HUDEP-2 (cell line): ENCODE data around the gene INPP5A.
"Not testable (repeated sequence)": the region's sequence is repeated elsewhere in the genome, so short reads cannot be mapped to it uniquely, and the experiment has no call there.

ENCODE experiments used
- DNase-seq, 76 experiments: peaks; one replicate each; lab custom pipeline; 2025; ENCODE audit not compliant: unreplicated experiment in 76 of 76; lab: John Stamatoyannopoulos, UW

Gene INPP5A

GRCh38 chr10:132537684-132538001 is at the start of gene INPP5A:
TSS of gene INPP5A (plus strand) at chr10:132537787. CDS start at chr10:132538097, 310 bp downstream.
- no peak for DNase-seq

GRCh38 chr10:132488231-132488821 is 49.3 kb upstream of the INPP5A start:
- no peak for DNase-seq

- no peak for DNase-seq
These were observed 48.4 kb upstream of the INPP5A start for GRCh38 chr10:132489053-132489703.

- no peak for DNase-seq
These were observed 47.7 kb upstream of the INPP5A start for GRCh38 chr10:132489704-132490534.

GRCh38 chr10:132491534-132491933 is 46.1 kb upstream of the INPP5A start:
- not testable (repeated sequence) for DNase-seq

- DNase-seq, result no peak
These were observed 45.1 kb upstream of the INPP5A start for GRCh38 chr10:132492323-132493025.

GRCh38 chr10:132493246-132493755 is 44.3 kb upstream of the INPP5A start:
- DNase-seq, result no peak

- no peak for DNase-seq
These were observed 43.8 kb upstream of the INPP5A start for GRCh38 chr10:132493756-132494290.

GRCh38 chr10:132494866-132495630 is 42.5 kb upstream of the INPP5A start:
- no peak for DNase-seq

GRCh38 chr10:132496360-132497062 is 41.1 kb upstream of the INPP5A start:
- no peak for DNase-seq

- DNase-seq, result no peak
These were observed 40.4 kb upstream of the INPP5A start for GRCh38 chr10:132497063-132497680.

- no peak for DNase-seq
These were observed 39.6 kb upstream of the INPP5A start for GRCh38 chr10:132497861-132498561.

- no peak for DNase-seq
These were observed 38.8 kb upstream of the INPP5A start for GRCh38 chr10:132498562-132499366.

- no peak for DNase-seq
These were observed 38.3 kb upstream of the INPP5A start for GRCh38 chr10:132499367-132499685.

- DNase-seq, result no peak
These were observed 36.7 kb upstream of the INPP5A start for GRCh38 chr10:132500781-132501415.

- DNase-seq, result no peak
These were observed 34.9 kb upstream of the INPP5A start for GRCh38 chr10:132502544-132503300.
